ENCODE data around the gene FBXO15. TPM values are rescaled to one million over a fixed set of nuclear protein-coding genes. Genes with fewer than 3 reads are reported as not detected.

The FBXO15 gene
- total RNA-seq, 6 donors from 2014 or later: 0.83 to 11.9 (median 2.6) TPM

DNA sequence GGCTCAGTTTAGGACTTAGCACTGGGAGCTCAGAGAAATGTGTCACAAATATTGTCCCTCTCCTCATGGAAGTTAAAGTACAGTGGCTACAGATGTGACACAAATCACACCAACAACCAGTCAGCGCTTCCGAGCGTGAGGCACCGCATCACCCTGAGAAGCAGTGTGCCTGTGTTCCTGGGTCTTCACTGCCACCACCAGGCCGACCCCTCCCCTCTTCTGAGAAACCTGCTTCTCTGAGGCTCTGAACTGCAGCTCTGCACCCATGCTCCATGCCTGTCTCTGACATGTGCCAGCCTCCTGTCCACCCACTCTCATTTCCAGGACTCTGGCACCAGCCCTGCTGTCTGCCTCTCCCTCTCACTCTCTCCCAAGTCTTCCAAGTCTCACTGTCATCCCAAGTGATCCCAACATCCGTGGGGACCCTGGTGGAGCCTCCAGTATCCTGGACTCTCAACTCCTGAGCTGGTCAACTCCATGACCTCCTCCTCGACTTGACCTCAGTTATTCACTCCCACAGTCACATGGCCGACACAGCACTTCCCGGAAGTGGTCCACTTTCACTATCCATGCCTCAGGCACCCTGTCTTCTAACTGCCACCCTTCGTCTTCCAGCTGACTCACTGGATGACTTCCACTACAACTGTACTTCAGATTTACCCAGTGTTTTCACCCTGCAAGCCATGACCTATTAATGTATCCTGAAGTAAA lies 73.5 kb downstream of the FBXO15 start:
- Histone ChIP-seq H3K4me1 (peaks cover 0 to 4% (median 0%) of the 10 kb centered on the region in 4 donors), H3K27me3 (no peaks in the 10 kb centered on the region), H3K4me3 (no peak overlapping the region), H3K9me3 (no peaks in the 10 kb centered on the region), H3K27ac (no peak overlapping the region), H3K36me3 (no peaks in the 10 kb centered on the region)
- 81 to 86% methylated on average over 10 of the region's 10 CpGs for WGBS, 2 donors
- TF ChIP-seq, protein P1, sequence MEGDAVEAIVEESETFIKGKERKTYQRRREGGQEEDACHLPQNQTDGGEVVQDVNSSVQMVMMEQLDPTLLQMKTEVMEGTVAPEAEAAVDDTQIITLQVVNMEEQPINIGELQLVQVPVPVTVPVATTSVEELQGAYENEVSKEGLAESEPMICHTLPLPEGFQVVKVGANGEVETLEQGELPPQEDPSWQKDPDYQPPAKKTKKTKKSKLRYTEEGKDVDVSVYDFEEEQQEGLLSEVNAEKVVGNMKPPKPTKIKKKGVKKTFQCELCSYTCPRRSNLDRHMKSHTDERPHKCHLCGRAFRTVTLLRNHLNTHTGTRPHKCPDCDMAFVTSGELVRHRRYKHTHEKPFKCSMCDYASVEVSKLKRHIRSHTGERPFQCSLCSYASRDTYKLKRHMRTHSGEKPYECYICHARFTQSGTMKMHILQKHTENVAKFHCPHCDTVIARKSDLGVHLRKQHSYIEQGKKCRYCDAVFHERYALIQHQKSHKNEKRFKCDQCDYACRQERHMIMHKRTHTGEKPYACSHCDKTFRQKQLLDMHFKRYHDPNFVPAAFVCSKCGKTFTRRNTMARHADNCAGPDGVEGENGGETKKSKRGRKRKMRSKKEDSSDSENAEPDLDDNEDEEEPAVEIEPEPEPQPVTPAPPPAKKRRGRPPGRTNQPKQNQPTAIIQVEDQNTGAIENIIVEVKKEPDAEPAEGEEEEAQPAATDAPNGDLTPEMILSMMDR (IDR thresholded peaks at IDR 0.05): no peak
- TF ChIP-seq POLR2A (IDR thresholded peaks at IDR 0.05) (no peak), EP300 (IDR thresholded peaks at IDR 0.05) (no peak), POLR2AphosphoS5 (IDR thresholded peaks at IDR 0.05) (no peak)
- no peak for ATAC-seq (ENCODE audit: low FRiP score in 2 of 2)
- DNase-seq: no peak

DNA sequence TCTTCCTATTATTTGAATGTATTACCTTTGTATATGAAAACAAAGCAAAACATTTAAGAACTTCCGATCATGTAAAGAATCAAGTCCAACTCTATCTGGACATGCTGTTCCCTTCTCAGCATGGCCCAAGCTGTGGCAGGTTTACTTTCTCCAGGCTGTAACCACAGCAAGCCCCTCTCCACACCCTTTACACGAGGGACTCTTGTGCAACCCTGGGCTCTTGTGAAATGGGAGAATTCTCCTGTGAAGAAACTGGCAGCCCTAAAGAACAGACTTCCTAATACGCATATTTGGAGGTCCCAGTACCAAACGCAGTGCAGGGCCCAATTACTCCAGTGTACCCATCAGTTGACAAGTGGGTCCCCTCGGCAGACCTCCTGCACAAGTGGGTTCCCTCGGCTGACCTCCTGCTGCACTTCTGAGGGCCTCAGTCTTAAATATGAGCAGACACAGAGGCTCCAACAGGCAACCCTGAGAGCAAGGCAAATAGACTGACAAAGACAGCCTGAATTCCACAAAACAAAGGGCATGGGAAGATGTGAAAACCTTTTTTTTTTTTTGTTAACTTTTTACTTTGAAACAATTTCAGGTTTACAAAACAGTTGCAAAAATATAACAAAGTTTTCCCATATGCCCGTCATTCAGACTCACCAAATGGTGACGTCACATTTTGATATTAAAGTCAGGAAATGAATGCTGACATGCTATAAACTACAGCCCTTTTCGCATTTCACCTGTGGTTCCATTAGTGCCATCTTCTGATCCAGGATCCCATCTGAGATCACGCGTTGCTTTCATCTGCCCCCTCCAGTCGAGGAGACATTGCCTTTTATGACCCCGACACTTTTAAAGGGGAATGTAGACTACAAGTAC lies 78.2 kb downstream of the FBXO15 start:
- peak overlapping the region in 1 of 4 donors; percentile 33 for H3K27ac ChIP-seq
- no peaks in the 10 kb centered on the region for H3K27me3 ChIP-seq
- no peaks in the 10 kb centered on the region for H3K36me3 ChIP-seq
- no peak overlapping the region for H3K4me3 ChIP-seq
- TF ChIP-seq POLR2AphosphoS5 (IDR thresholded peaks at IDR 0.05) (peak in 1 of 2 donors; percentile 32), EP300 (IDR thresholded peaks at IDR 0.05) (peak in 2 of 4 donors; percentile 43 to 67), POLR2A (IDR thresholded peaks at IDR 0.05) (no peak)
- TF ChIP-seq, protein P1 (IDR thresholded peaks at IDR 0.05): no peak
- H3K4me1 ChIP-seq: peaks cover 0 to 7% (median 2%) of the 10 kb centered on the region in 4 donors
- H3K9me3 ChIP-seq: no peaks in the 10 kb centered on the region
- 66 to 69% methylated on average over 13 of the region's 13 CpGs for whole genome bisulfite sequencing, 2 donors
- ATAC-seq (ENCODE audit: low FRiP score in 2 of 2) (peak in 1 of 2 donors; percentile 59), DNase-seq (peak in 1 of 2 donors; percentile 85)

DNA sequence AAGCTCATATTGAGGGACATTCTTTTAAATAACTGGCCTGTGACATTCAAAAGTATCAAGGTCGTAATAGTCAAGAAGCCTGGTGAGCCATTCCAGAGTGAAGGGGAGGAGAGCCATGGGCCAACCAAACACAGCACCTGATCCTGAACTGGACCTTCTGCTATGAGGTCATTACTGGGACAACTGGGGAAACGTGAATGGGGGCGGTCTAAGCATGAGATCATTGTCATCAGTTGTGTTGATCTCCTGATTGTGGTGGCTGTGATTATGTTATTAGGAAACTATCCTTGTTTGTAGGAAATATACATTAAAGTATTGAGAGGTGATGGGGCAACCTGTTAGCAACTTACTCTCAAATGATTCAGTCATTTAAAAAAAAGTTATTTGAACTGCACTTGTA lies 79.3 kb downstream of the FBXO15 start:
- TF ChIP-seq EP300 (IDR thresholded peaks at IDR 0.05) (no peak), POLR2A (IDR thresholded peaks at IDR 0.05) (no peak), POLR2AphosphoS5 (IDR thresholded peaks at IDR 0.05) (no peak)
- TF ChIP-seq, protein P1 (IDR thresholded peaks at IDR 0.05): no peak
- ATAC-seq (ENCODE audit: low FRiP score in 2 of 2): no peak

DNA sequence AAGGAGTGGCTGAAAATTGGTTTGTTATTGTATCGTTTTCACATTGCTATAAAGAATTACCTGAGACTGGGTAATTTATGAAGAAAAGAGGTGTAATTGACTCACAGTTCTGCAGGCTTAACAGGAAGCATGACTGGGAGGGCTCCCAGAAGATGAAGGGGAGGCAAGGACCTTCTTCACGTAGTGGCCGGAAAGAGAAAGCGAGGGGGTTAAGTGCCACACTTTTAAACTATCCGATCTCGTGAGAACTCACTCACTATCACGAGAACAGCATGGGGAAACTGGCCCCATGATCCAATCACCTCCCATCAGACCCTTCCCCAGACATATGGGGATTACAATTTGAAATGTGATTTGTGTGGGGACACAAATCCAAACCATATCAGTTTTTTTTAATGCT lies 81.6 kb downstream of the FBXO15 start:
- DNase-seq: no peak
- no peaks in the 10 kb centered on the region for H3K9me3 ChIP-seq
- TF ChIP-seq POLR2A (IDR thresholded peaks at IDR 0.05) (no peak), POLR2AphosphoS5 (IDR thresholded peaks at IDR 0.05) (no peak), EP300 (IDR thresholded peaks at IDR 0.05) (no peak)
- TF ChIP-seq, protein P1 (IDR thresholded peaks at IDR 0.05): no peak
- no peaks in the 10 kb centered on the region for H3K27me3 ChIP-seq
- H3K36me3 ChIP-seq: no peaks in the 10 kb centered on the region
- WGBS, 2 donors: 77 to 87% methylated on average over 7 of the region's 7 CpGs
- no peak overlapping the region for H3K27ac ChIP-seq
- peaks cover 0 to 7% (median 2%) of the 10 kb centered on the region in 4 donors for H3K4me1 ChIP-seq
- ATAC-seq (ENCODE audit: low FRiP score in 2 of 2): no peak
- no peak overlapping the region for H3K4me3 ChIP-seq

More for the DNA sequence above, 79.3 kb downstream of the FBXO15 start:
- Histone ChIP-seq H3K4me3 (no peak overlapping the region), H3K36me3 (no peaks in the 10 kb centered on the region), H3K9me3 (no peaks in the 10 kb centered on the region), H3K4me1 (peaks cover 0 to 7% (median 2%) of the 10 kb centered on the region in 4 donors), H3K27ac (no peak overlapping the region), H3K27me3 (no peaks in the 10 kb centered on the region)
- 65 to 76% methylated on average over 3 of the region's 3 CpGs for WGBS, 2 donors
- no peak for DNase-seq
